ENCODE results near the gene APBB1.

The APBB1 gene

DNA sequence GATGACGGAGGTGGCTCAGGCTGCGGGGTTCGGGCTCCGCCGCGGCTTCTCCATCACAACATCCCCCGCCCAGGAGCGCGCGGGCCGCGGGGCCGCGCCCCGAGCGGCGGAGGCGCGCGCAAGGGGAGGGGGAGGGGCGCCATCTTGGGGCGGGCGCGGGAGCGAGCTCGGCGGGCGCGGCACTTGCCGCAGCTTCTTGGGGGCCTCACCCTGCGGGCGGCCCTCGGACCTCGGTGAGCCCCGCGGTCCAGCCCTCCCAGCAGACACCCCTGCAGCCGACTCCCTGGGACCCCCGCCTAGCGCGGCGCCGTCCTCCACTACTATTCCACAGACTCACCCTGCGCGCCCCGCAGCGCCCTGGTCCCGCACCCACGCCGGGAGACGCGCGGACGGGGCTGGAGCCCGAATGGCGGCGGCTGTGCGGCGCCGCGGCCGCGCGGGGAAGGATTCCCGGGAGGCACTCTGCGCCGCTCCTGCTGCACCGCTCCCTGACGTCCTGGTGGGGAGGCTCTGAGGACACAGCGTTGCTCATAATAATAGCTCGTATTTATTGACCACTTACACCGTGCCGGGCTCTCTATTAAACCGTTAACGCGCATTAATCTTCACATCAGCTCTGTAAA, at the start of gene APBB1:
APBB1 (minus strand) TSS at position 86 of the 623 bp plus-strand sequence. CDS start 7,747 bp downstream, outside the sequence.
- TF ChIP-seq, protein P1, sequence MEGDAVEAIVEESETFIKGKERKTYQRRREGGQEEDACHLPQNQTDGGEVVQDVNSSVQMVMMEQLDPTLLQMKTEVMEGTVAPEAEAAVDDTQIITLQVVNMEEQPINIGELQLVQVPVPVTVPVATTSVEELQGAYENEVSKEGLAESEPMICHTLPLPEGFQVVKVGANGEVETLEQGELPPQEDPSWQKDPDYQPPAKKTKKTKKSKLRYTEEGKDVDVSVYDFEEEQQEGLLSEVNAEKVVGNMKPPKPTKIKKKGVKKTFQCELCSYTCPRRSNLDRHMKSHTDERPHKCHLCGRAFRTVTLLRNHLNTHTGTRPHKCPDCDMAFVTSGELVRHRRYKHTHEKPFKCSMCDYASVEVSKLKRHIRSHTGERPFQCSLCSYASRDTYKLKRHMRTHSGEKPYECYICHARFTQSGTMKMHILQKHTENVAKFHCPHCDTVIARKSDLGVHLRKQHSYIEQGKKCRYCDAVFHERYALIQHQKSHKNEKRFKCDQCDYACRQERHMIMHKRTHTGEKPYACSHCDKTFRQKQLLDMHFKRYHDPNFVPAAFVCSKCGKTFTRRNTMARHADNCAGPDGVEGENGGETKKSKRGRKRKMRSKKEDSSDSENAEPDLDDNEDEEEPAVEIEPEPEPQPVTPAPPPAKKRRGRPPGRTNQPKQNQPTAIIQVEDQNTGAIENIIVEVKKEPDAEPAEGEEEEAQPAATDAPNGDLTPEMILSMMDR (IDR thresholded peaks at IDR 0.05; ENCODE audit: insufficient read depth, low read depth, low read length, missing control alignments) = no peak
- peak within 1 kb of the TSS; percentile 67 for H3K4me3 ChIP-seq (ENCODE audit: low read depth, low read length)
- peak; percentile 51 for DNase-seq (ENCODE audit: low read depth)

DNA sequence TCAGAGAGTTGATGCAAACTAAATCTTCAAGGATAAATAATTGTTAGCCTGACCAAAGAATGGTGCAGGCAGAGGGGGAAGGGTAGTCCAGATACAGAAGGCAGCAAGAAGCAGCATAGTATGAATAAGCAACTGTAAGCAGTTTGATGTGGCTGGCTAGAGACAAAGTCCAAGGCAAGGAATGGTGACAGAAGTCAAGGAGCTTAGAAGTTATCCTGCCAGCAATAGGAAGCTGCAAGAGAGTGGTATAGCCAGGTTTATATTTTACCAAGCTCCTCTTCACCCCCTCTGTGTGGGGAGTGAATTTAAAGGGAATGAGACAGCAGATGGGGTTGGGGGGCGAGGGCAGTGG, 40.2 kb upstream of the APBB1 start:
- H3K4me3 ChIP-seq (ENCODE audit: low read depth, low read length) = no peak overlapping the region
- TF ChIP-seq, protein P1 (IDR thresholded peaks at IDR 0.05; ENCODE audit: insufficient read depth, low read depth, low read length, missing control alignments) = no peak
- DNase-seq (ENCODE audit: low read depth) = no peak

DNA sequence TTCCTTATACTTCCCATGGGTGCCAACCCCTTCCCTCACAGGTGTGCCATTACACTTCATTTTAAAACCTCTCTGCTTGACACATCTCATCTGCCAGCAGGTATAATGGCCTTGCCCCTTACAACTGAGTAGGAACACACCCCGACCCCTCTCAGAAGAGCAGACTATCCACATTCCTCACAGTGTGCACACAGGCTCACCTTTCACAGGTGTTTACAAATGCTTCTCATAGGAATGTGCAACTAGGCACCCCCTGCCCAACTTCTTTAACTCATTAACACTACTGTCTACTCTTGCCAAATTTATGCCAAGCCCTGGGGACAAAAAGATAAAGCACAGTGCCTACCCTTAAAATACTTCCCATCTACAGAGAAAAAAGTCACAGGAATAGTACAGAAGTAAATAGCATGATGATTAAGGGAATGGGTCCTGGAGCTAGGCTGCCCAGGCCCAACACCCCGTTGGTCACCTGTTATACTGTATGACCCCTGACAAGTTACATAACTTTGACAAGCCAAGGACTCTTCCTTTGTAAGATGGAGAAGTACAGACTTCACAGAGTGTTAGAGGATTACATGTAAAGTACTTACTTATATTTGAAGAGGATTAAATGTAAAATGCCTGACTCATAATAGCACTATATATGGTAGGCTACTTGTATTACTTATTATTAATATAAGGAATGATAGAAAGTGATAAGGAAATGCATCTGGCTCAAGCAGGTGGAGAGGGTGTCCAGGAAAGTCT, 39.6 kb upstream of the APBB1 start:
- TF ChIP-seq, protein P1 (IDR thresholded peaks at IDR 0.05; ENCODE audit: insufficient read depth, low read depth, low read length, missing control alignments) = no peak
- DNase-seq (ENCODE audit: low read depth) = no peak
- no peak overlapping the region for H3K4me3 ChIP-seq (ENCODE audit: low read depth, low read length)

DNA sequence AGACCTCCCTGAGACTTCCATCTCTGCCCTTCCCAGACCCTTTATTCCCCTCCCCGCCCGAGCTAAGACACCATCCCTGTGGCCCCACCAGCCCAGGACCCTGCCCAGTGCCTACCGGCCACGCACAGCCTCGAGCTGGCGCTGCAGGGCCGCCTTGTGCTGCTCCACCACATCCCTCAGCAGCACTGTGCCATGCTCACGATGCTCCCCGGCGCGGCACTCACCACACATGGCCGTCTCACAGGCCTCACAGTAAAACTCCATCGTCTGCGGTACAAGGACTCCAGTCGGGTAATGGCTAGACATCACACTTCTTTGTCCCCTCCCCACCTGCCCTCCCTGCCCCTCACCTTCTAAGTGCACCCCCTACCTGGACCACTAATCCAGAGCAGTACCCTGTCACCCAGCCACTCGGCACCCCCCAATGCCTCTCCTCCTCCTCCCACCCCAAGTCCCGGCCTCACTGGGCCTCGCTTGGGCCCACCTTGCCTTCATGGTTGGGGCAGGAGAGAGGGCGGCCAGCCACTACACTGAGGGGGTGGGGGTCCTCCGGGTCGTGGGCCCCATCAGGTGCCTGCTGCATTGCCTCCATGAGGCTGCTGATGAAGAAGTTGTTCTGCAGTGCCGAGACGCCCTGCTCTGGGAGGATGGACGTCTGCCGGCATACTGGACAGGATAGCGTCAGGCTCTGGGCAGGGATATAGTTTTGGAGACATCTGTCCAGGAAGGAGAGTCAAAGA, 38.9 kb upstream of the APBB1 start:
- no peak overlapping the region for H3K4me3 ChIP-seq (ENCODE audit: low read depth, low read length)
- TF ChIP-seq, protein P1 (IDR thresholded peaks at IDR 0.05; ENCODE audit: insufficient read depth, low read depth, low read length, missing control alignments) = no peak
- no peak for DNase-seq (ENCODE audit: low read depth)

DNA sequence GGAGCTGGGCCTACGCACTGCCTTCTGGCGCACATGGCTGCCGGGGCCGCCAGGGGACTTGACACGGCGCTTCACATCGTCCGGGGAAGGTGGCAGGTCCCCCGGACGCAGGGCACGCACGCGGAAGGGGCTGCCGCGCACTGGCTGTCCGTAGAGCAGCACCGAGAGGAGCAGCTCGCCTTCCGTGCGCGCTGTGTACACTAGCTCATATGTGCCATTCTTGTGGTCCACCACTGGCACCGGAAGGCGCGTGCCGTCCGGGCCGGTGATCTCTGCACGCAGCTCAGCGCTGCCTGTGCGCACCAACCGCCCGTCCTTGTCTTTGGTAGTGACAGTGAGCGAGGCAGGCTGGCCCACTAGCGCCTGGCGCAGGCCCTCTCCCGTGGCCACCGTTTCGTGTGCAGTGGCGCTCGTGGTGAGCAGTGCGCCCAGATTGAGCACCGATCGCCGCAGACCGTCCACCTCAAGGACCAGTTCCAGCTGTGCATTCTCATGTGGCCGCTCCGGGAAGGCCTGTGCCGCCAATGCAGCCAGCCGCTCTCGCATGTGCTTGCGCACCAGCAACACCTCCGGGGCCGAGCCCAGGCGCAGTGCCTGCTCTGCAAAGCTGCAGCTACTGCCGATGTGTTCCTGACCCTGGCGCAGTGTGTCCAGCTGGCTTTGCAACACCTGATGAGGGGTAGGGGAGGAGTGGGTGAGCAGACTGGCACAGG, 37.6 kb upstream of the APBB1 start:
- DNase-seq (ENCODE audit: low read depth) = no peak
- TF ChIP-seq, protein P1 (IDR thresholded peaks at IDR 0.05; ENCODE audit: insufficient read depth, low read depth, low read length, missing control alignments) = no peak
- no peak overlapping the region for H3K4me3 ChIP-seq (ENCODE audit: low read depth, low read length)

DNA sequence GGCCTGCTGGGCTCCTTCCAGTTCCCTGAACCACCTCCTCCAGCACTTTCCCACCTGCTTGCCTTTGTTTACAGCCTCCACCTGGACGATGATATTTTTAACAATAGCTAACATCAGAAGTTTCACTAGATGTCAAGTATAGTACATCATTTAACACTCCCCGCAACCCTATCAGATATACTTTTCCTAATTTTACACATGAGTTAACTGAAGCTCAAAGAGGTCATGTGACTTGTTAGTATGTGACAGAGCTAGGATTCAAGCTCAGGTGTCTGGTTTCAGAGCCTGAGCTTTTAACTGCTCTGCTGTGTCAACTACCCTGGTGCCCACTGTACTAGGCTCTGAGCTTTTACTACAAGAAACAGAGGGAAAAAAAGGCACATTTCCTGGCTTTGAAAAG, 36.2 kb upstream of the APBB1 start:
- no peak overlapping the region for H3K4me3 ChIP-seq (ENCODE audit: low read depth, low read length)
- TF ChIP-seq, protein P1 (IDR thresholded peaks at IDR 0.05; ENCODE audit: insufficient read depth, low read depth, low read length, missing control alignments) = no peak
- DNase-seq (ENCODE audit: low read depth) = no peak
